ENCODE results near the gene SRPRA.
"Not testable (repeated sequence)": the region's sequence is repeated elsewhere in the genome, so short reads cannot be mapped to it uniquely, and the experiment has no call there.

The SRPRA gene

GRCh38 chr11:126268708-126269579 is at the start of gene SRPRA, which contains the start of gene FOXRED1:
Gene SRPRA, minus strand, starts transcription at chr11:126268895. Its CDS starts 91 bp downstream, at chr11:126268804.
Gene FOXRED1, plus strand, starts transcription at chr11:126269154. Its CDS starts 53 bp downstream, at chr11:126269207.
- peak; percentile 98 for DNase-seq (ENCODE audit: low spot score)

GRCh38 chr11:126317756-126318573 is 49.3 kb upstream of the SRPRA start:
- DNase-seq (ENCODE audit: low spot score): no peak

GRCh38 chr11:126317432-126317755 is 48.7 kb upstream of the SRPRA start:
- no peak for DNase-seq (ENCODE audit: low spot score)

DNA sequence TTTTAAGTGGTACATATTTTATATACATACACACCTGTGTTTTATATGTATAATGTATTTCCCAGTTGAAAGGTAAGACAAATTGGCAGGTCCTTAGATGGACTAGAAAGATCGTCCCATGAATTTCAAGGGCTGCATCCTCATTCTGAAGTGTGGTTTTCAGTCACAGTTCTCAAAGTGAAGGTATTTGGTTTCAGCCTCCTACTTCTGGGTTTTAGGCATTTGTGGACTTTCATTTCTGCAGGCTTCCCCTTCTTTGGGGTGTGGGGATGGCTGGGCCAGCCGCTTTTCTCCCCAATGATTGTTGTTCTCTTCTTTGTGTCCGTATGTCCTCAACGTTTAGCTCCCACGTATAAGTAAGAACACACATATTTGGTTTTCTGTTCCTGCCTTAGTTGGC is 45.1 kb upstream of the SRPRA start:
- DNase-seq (ENCODE audit: low spot score): no peak

GRCh38 chr11:126312961-126313360 is 44.3 kb upstream of the SRPRA start:
- no peak for DNase-seq (ENCODE audit: low spot score)

- no peak for DNase-seq (ENCODE audit: low spot score)
Observed at GRCh38 chr11:126311401-126312291, 43.0 kb upstream of the SRPRA start.

DNA sequence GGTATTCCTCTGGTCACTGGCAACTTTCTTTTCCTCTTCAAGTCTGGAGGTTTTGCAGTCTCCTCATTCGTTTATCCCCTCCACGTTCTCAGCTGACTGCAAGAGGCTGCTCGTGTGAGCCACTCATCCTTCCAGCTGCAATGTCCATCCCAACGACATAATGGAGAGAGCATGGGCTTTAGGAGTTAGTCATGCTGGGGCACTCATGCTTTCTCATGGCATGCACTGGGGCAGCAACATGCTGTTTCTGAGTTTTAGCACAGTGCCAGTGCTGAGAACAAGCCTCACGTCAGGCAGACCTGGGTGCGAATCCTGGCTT is 42.3 kb upstream of the SRPRA start:
- no peak for DNase-seq (ENCODE audit: low spot score)

DNA sequence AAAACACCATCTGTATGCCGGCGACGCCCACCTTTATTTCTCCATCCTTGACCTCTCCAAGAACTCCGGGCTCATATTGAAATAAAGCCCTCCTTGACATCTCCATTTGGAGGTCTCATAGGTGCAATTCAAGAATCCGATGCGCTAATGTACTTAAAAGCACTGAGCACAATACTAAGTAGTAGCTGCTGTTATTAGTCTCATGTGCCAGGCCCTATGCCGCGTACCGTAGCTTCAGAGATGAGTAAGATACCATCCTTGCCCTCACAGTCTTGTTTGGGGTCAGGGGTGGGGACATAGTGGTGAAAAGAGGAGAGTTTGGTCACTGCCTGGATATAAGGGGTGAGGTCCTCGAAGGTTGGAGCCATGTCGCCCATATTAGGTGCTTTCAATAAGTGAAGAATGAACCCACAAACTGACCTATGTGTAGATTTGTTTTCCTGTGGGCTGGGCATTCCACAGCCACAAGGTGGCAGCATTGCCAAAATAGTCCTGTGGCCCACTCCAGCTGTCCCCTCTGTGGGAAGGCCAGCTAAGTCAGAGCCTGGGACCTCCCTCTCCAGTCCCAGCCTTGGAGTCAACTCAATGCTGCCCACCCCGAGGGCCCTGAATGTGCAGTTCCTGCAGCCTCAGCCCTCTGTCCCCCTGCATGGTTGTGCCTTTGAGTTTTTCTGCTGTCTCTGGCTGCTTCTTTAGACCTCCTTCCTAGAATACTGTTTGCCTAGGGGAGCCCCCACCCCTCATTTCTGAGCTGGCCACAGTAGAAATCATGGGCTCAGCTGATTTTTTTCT is 41.7 kb upstream of the SRPRA start:
- DNase-seq (ENCODE audit: low spot score): peak; percentile 63

GRCh38 chr11:126308771-126309170 is 40.1 kb upstream of the SRPRA start:
- DNase-seq (ENCODE audit: low spot score): not testable (repeated sequence)

DNA sequence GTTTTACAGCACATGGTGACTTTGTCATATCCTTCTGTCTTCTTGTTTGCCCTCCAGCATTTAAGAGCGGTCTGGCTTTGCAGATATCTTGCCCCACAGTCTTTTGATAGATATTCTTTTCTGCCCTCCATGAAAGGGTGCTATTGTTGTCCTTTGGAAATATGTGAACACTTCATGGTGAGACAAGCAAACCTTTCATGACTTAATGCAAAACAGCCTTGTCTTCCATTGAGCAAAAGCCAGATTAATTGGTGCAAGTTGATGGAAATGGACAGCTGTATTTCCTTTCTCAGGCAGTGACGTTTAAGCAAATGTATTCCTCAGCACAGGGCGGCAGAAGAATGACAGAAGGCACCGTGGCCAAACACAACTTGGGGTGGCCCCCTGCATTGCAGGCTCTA is 39.6 kb upstream of the SRPRA start:
- DNase-seq (ENCODE audit: low spot score): peak; percentile 92

DNA sequence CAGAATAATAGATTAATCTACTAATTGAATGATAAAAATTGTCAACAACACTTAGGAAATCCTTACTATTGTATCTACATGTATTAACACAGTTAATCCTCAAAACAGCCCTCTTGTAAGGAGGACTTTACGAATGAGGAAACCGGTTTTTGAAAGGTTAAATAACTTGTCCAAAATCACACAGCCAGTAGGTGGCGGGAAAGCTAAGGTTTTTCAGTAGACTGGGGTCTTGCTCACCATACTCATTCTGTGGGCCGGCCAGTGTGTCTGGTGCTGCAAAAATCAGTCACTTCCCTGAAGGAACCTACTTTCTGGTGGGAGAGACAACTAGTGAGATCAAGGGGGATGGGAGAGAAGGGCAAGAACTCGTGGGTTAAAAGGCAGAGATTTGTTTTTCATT is 39.0 kb upstream of the SRPRA start:
- peak; percentile 53 for DNase-seq (ENCODE audit: low spot score)

GRCh38 chr11:126305699-126306098 is 37.0 kb upstream of the SRPRA start:
- no peak for DNase-seq (ENCODE audit: low spot score)

- DNase-seq (ENCODE audit: low spot score): no peak
Observed at GRCh38 chr11:126304457-126305075, 35.9 kb upstream of the SRPRA start.

DNA sequence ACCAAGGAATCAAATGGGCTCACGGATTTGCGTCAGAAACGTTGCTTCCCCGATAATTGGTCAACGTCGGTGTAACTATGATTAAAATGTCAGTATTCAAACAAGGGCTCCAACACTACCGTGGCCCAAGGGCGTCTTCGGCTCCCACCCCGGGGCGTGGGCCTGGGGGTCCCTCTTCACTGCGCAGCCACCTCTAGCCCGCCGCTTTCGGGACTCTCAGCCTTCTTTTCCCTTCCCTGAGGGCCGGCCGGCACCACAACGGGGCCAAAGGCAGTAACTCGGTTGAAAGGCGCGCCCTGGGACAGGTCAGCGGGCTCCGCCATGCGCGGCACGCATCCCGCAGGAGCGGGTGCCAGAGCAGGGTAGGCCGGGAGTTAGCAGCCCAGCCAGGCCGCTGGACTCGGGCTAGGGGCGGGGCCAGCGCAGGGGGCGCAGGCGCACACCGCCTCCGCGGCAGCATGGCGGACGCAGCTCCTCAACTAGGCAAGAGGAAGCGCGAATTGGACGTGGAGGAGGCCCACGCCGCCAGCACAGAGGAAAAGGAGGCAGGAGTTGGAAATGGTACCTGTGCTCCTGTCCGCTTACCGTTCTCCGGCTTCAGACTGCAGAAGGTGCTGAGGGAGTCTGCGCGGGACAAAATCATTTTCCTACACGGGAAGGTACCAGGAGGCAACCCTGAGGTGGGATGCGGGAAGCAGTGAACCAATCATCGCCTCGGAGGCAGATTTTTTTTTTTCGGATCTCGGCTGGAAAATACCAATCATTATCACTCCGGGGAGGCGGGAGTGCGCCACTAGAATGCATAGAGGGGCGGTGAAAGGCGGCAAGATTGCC is 35.1 kb upstream of the SRPRA start, which contains the start of gene DCPS:
DCPS (plus strand) TSS at position 438 of the 834 bp plus-strand sequence; CDS start at position 459, 21 bp downstream.
- peak; percentile 92 for DNase-seq (ENCODE audit: low spot score)

- no peak for DNase-seq (ENCODE audit: low spot score)
Observed at GRCh38 chr11:126297004-126297403, 28.3 kb upstream of the SRPRA start.

- DNase-seq (ENCODE audit: low spot score): no peak
Observed at GRCh38 chr11:126293726-126294125, 25.0 kb upstream of the SRPRA start.

GRCh38 chr11:126290887-126291286 is 22.2 kb upstream of the SRPRA start:
- no peak for DNase-seq (ENCODE audit: low spot score)

DNA sequence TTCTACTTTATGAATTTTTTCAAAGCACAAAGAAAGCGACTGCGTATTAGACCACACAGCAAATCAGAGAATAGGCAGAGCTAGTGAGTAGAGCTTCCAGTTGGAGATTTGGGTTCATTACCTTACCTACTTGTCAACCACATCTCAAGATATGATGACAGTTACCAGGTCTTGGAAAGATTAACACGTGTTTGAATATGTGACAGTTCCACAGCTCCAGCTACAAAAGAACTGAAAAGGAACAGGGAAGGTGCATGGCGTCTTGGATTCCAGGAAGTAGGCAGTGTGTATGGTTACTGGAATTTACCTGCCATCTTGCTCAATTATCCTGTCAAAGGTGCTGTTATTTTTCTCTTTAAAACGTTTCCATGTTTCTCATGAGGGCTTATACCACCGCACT is 19.5 kb upstream of the SRPRA start:
- DNase-seq (ENCODE audit: low spot score): no peak

DNA sequence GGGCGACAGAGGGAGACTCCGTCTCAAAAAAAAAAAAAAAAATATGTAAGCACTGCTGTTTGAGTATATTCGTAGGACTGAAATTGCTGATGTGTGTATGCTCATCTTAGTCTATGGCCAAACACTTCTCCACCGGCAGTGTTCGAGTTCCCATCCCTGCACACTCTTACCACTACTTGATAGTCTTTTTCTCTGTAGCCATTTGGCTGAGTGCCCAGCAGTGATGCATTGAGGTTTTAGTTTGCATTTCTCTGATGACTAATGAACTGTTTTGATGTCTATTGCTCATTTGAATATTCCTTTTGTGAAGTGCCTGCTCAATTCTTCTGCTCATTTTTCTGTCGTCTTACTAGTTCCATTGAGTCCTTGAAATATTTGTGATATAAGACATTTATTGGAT is 16.1 kb upstream of the SRPRA start:
- DNase-seq (ENCODE audit: low spot score): peak; percentile 68
